ENCODE measurements around the gene KIF3B.
"Not testable (repeated sequence)": the region's sequence is repeated elsewhere in the genome, so short reads cannot be mapped to it uniquely, and the experiment has no call there.

KIF3B gene

GRCh38 chr20:32249030-32249738 is 28.3 kb upstream of the KIF3B start:
- no peak for FAIRE-seq

DNA sequence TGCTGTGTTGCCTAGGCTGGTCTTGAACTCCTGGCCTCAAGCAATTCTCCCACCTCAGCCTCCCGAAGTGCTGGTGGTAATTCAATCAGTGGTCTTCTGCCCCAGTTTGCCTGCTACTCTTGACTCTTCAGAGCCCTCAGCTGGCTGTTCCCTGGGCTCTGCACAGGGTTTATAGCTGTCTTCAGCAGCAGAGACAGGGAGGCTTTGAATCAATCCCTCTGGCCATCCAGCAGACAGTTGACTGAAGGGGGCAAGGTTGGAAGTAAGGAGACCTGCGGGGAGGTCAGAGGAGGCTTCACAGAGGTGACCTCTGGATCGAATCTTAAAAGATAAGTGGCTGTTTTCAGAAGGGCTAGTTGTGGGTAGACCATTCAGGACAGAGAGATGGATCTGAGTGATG is 26.0 kb upstream of the KIF3B start:
- FAIRE-seq, result no peak

DNA sequence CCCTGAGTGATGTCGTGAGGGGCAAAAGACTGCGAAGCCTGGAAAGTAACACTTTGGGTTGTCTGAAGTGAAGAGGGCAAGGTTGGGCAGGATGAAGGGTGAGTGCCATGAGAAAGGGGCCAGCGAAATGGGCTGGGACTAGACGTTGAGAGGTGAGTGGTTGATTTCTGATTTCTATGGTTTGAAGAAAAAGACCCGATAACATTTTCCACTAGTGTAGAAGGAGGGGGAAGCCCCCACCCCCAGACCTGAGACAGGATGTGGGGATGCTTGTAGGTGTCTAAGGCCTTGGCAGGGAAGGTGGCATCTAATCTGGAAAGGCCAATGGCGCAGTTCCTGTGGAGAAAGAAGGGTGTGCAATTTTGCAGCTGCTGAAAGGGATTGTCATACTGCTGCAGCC is 25.3 kb upstream of the KIF3B start:
- no peak for FAIRE-seq

- not testable (repeated sequence) for FAIRE-seq
Observed at GRCh38 chr20:32260973-32261372, 16.5 kb upstream of the KIF3B start.

- no peak for FAIRE-seq
Observed at GRCh38 chr20:32261644-32262043, 15.8 kb upstream of the KIF3B start.

DNA sequence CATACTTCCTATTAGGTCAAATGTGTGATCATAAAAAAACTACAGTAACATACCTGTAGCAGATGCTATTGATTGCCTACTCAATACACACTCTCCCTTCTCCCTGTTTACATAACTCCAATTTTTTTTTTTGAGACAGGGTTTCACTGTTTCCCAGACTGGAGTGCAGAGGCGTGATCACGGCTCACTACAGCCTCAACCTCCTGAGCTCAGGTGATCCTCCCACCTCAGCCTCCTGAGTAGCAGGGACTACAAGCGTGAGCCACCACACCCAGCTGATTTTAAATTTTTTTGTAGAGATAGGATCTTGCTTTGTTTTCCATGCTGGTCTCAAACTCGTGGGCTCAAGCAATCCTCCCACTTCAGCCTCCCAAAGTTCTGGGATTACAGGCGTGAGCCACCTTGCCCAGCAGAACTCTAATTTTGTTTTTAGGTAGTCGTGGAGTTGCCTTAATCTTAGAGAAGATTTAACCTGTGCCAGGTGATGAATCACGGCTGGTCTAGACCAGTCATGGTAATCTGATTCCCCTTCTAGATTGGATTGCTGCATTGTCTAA is 14.0 kb upstream of the KIF3B start:
- FAIRE-seq, result no peak

DNA sequence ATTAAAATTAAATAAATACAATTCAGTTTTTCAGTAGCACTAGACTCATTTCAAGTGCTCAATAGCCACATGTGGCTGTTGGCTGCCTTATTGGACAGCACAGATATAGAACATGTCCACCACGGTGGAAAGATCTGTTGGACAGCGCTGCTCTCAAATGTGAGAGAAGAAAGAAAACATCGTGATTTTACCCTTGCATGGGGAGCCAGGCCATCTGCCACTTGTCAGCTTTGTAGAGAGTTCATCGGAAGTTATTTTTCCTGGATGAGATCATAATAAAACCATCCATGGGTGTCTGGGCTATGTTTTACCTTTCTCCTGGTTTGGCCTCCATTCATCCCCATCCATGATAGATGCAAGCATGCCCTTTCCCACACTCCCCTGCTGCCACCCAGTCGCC is 5.8 kb upstream of the KIF3B start:
- FAIRE-seq, result no peak

DNA sequence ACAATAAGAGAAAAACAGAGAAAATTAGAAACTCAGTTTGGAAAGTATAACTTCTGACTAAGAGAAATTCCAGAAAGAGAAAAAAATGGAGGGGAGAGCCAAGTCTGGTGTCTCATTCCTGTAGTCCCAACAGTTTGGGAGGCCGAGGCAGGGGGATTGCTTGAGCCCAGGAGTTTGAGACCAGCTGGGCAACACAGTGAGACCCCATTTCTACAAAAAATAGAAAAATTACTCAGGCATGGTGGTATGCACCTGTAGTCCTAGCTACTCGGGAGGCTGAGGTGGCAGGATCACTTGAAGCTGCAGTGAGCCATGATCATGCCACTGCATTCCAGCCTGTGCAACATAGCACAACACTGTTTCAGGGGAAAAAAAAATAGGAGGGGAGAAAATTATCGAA is 3.1 kb upstream of the KIF3B start:
- no peak for FAIRE-seq

- FAIRE-seq, result not testable (repeated sequence)
Observed at GRCh38 chr20:32275163-32275562, 2.3 kb upstream of the KIF3B start.

DNA sequence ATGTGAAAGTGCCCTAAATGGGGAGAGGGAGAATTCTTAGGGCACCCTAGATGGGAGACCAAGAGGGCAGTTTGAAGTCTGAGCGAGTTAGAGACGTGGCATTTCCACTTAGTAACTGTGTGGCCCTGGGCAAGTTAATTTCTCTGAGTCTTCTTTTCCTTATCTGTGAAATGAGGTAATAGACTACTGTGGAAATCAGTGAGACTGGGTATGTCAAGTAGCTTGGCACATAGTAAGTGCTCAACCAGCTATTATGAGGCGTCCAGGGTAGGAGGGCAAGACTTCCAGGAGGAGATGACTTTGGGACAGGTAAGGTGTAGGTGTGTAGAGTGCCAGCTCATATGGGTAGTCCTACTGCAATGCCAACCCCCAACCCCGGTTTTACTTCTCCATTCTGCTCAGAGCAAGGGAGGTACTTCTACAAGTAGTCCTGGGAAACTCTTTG is 770 bp downstream of the KIF3B start:
- FAIRE-seq, result no peak

- FAIRE-seq, result no peak
Observed at GRCh38 chr20:32281711-32282110, 4.3 kb downstream of the KIF3B start.

DNA sequence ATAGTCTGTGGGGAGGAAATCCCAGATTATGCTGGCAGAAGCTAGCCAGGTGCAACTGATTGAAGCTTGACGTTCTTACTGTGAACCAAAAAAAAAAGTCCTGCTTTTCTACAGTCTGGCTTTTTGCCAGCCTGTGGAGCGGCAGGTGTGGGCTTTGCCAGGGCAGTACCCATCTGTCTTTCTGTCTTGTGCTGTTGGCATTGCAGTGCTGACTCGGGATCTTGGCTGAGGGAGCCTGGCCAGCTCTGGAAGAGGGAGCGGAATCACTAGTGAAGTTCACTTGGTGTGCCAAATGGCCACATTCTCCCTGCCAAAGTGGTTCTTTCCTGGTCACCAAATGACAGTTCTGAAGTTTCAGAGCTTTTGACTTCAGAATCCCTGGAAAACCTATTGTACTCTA is 5.0 kb downstream of the KIF3B start:
- FAIRE-seq, result no peak

DNA sequence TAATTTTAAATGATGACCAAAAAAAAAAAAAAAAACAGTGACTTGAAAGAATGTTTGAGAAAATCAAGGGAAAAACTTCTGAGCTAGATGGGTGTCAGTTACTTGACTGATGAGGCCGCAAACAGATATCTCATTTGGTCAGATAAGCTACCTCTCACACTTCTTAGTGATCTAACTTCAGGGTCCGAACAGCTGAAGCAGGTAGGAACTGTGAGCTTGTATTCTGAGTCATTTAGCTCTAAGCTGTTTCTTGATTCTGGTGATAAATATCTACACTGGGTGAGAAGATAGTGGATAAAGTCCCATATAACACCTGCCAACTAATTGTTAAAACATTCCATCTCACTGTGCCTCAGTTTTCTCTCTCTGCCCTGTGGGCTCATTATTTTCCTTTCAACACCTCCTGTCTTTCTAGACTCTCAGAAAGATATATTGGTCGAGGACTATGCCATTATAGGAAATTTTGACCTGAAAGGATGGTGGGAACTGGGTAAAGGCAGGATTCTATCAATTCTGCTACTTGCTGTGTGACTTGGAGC is 7.7 kb downstream of the KIF3B start:
- FAIRE-seq, result no peak

DNA sequence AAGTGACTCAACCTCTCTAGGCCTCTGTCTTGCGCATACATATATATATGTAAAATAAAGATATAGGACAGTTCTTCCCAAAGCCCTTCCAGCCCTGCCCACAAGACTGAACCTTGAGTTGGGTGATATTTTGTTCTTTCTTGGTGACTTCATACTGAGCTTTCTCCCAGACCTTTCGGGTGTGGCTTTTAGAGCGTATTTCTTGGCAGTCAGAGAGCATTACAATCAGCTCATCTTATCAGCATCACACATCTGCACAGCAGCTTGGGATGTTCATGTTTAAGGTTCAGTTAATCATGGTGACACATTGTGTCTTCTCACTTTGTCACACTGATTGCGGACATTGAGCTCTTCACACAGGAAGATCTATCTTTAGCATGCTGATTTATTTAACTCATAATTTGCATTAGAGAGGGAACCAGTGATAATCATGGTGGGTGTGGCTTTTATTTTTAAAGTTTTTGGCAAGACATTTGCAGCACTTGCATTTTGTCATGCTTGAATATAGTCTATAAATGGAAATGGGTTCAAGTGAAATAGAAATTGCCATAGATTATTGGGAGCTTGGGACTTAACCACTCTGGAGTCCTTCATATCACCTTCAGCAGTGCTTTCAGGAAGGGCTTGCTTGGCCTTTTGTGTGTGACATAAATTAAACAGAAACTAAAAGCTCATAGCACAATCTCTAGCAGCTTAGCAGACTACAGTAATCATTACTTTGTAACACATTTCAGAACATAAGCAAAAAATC is 8.3 kb downstream of the KIF3B start:
- FAIRE-seq, result no peak

DNA sequence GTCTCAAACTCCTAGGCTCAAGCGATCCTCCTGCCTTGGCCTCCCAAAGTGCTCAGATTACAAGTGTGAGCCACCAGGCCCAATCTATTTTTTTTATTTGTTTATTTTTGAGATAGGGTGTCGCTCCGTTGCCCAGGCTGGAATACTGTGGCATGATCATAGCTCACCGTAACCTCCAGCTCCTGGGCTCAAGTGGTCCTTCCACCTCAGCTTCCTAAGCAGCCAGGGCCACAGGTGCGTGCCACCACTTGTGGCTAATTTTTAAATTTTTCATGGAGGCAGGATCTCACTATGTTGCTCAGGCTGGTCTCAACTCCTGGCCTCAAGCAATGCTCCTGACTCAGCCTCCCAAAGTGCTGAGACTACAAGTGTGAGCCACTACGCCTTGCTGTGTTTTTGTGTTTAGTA is 9.8 kb downstream of the KIF3B start:
- no peak for FAIRE-seq

DNA sequence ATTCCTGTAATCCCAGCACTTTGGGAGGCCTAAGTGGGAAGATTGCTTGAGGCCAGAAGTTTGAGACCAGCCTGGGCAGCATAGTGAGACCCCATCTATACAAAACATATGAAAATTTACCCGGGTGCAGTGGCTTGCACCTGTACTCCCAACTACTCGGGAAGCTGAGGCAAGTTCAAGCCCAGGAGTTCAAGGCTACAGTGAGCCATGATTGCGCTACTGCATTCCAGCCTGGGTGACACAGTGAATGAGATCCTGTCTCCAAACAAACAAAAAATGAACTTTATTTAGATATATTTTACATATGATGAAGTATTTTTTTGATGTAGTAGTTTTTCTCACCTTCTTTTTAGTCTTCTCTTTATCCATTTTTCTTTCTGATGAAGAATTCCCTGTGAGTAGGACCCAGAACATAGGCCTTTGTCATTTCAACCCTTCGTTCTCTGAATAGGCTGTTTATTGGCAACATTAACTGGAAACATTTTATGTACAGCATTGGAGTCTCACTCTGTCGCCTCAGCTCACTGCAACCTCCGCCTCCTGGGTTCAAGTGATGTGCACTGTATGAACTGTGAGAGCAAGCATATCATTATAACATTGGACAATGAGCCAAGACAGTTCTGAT is 10.9 kb downstream of the KIF3B start:
- FAIRE-seq, result no peak

- FAIRE-seq, result not testable (repeated sequence)
Observed at GRCh38 chr20:32289299-32289660, 11.8 kb downstream of the KIF3B start.

GRCh38 chr20:32289661-32290431 is 12.4 kb downstream of the KIF3B start:
- FAIRE-seq, result no peak

DNA sequence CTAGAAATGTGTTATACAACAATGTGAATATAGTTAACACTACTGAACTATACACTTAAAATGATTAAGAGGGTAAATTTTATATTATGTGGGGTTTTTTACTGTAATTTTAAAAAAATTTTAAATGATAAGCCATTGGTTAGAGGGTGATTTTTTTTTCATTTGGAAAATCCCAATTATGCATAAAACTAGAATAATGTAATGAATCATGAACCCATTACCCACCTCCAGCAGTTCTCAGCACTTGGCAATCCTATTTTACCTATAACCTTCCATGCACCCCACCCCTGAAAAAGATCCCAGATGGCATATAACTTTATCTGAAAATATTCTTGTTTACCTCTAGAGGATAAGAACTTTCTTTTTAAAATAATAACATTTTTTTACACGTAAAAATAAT is 13.7 kb downstream of the KIF3B start:
- no peak for FAIRE-seq

GRCh38 chr20:32292548-32292947 is 15.1 kb downstream of the KIF3B start:
- FAIRE-seq, result no peak

DNA sequence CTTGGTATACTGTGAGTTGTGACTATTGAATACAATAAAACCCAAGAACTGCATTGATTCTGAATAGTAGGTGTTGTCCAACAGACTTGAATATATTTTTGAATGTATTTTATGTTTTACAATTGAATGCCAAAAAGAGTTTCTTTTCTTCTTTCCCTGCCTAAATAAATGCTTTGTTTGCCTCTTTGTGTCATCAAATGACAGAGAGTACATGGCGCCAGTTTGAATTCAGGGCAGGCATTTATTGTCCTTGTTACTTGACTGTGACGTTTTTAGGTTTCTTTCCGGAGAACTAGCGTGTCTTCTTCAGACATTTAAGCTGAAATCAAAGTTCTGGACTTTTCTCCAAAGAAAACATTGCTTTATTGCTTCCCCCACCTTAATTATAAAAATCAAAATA is 16.6 kb downstream of the KIF3B start:
- FAIRE-seq, result no peak

- no peak for FAIRE-seq
Observed at GRCh38 chr20:32296412-32296811, 19.0 kb downstream of the KIF3B start.

Data from G401.6 (cell line).